HEK293 (cell line): ENCODE measurements around the gene PLEKHG2.

ENCODE experiments used
- CTCF ChIA-PET: fragments of 350-600 bp; formaldehyde crosslinking; extraction: SDS; loops from one replicate; lab custom pipeline; 2021; ENCODE audit warnings: antibody characterized with exemption; lab: Yijun Ruan, JAX
- POLR2A ChIA-PET: fragments of 300-600 bp; formaldehyde crosslinking; extraction: SDS; loops from one replicate; lab custom pipeline; 2020; ENCODE audit warnings: antibody characterized with exemption, inconsistent platforms; lab: Yijun Ruan, JAX
- H3K27ac ChIP-seq: fragments of 200-500 bp; sonication (Bioruptor generic); 2 replicates; pipeline ENCODE4 v1.5.1; 2014; ENCODE audit warnings: low read depth, low read length, control low read depth, inconsistent platforms; ENCODE audit errors: extremely low read depth
- H3K36me3 ChIP-seq, 2 experiments: fragments of 200-500 bp in 1 of 2; sonication (Bioruptor generic) in 1 of 2; 1 replicate in 1 of 2; 2 replicates in 1 of 2; pipeline ENCODE4 v1.5.1; 2014 to 2017; ENCODE audit warnings: inconsistent platforms in 2 of 2, low read length in 2 of 2; ENCODE audit not compliant: control insufficient read depth in 2 of 2, insufficient read depth in 1 of 2
- H3K4me1 ChIP-seq: fragments of 200-500 bp; sonication (Bioruptor generic); 2 replicates; pipeline ENCODE4 v1.5.1; 2014; ENCODE audit warnings: mild to moderate bottlenecking, low read length, inconsistent platforms; ENCODE audit not compliant: control insufficient read depth, insufficient read depth
- H3K4me3 ChIP-seq: 2 replicates; pipeline ENCODE4 v1.5.1; 2011; ENCODE audit warnings: low read depth, mild to moderate bottlenecking, control low read depth, low read length, moderate library complexity
- H3K9me3 ChIP-seq: fragments of 200-500 bp; sonication (Bioruptor generic); 2 replicates; pipeline ENCODE4 v1.5.1; 2014; ENCODE audit warnings: low read depth, low read length, inconsistent platforms; ENCODE audit not compliant: control insufficient read depth, insufficient read depth
- HOXD13 ChIP-seq: sonication (generic); formaldehyde crosslinking; IDR thresholded peaks from 2 replicates; pipeline ENCODE4 v1.8.0; 2022; ENCODE audit warnings: missing genetic modification reagents, borderline replicate concordance
- KLF9 ChIP-seq: fragments of 450-650 bp; formaldehyde crosslinking; IDR thresholded peaks from 2 replicates; pipeline ENCODE4 v1.5.1; 2016; ENCODE audit warnings: missing biosample characterization, missing genetic modification characterization, low read depth
- MEIS1 ChIP-seq: sonication (generic); formaldehyde crosslinking; IDR thresholded peaks from 2 replicates; pipeline ENCODE4 v1.8.1; 2022; ENCODE audit warnings: missing genetic modification reagents, mild to moderate bottlenecking, borderline replicate concordance
- SALL2 ChIP-seq: fragments of 450-650 bp; formaldehyde crosslinking; IDR thresholded peaks from 2 replicates; pipeline ENCODE4 v1.5.0; 2017; ENCODE audit warnings: missing biosample characterization, mild to moderate bottlenecking, missing genetic modification characterization, borderline replicate concordance
- SP2 ChIP-seq: fragments of 450-650 bp; formaldehyde crosslinking; IDR thresholded peaks from 2 replicates; pipeline ENCODE4 v1.5.1; 2016; ENCODE audit warnings: missing biosample characterization, missing genetic modification characterization
- YY2 ChIP-seq: fragments of 450-650 bp; formaldehyde crosslinking; IDR thresholded peaks from 2 replicates; pipeline ENCODE4 v1.5.1; 2016; ENCODE audit warnings: missing biosample characterization, missing genetic modification characterization
- ZBTB21 ChIP-seq: fragments of 450-650 bp; formaldehyde crosslinking; IDR thresholded peaks from 2 replicates; pipeline ENCODE4 v1.5.1; 2017; ENCODE audit warnings: missing biosample characterization, missing genetic modification characterization
- ZBTB26 ChIP-seq: fragments of 450-650 bp; formaldehyde crosslinking; optimal IDR thresholded peaks from 2 replicates; pipeline ENCODE3; 2016; ENCODE audit warnings: missing biosample characterization, mild to moderate bottlenecking, missing genetic modification characterization
- ZNF121 ChIP-seq: fragments of 450-650 bp; formaldehyde crosslinking; IDR thresholded peaks from 2 replicates; pipeline ENCODE4 v1.5.1; 2016; ENCODE audit warnings: missing biosample characterization, missing genetic modification characterization
- ZNF133 ChIP-seq: fragments of 450-650 bp; formaldehyde crosslinking; IDR thresholded peaks from 2 replicates; pipeline ENCODE4 v1.5.1; 2016; ENCODE audit warnings: missing biosample characterization, missing genetic modification characterization
- ZNF16 ChIP-seq: fragments of 450-650 bp; formaldehyde crosslinking; IDR thresholded peaks from 2 replicates; pipeline ENCODE4 v1.5.1; 2016; ENCODE audit warnings: low read depth, missing biosample characterization, missing genetic modification characterization
- ZNF416 ChIP-seq: fragments of 450-650 bp; formaldehyde crosslinking; IDR thresholded peaks from 2 replicates; pipeline ENCODE4 v1.5.1; 2016; ENCODE audit warnings: missing biosample characterization, missing genetic modification characterization
- ZNF501 ChIP-seq: fragments of 450-650 bp; formaldehyde crosslinking; IDR thresholded peaks from 2 replicates; pipeline ENCODE4 v1.5.1; 2016; ENCODE audit warnings: missing biosample characterization, missing genetic modification characterization
- ZNF530 ChIP-seq: fragments of 450-650 bp; formaldehyde crosslinking; IDR thresholded peaks from 2 replicates; pipeline ENCODE4 v1.5.1; 2016; ENCODE audit warnings: low read depth, missing biosample characterization, missing genetic modification characterization
- ZNF558 ChIP-seq: fragments of 450-650 bp; formaldehyde crosslinking; IDR thresholded peaks from 2 replicates; pipeline ENCODE4 v1.5.1; 2016; ENCODE audit warnings: missing biosample characterization, missing genetic modification characterization
- ZNF585B ChIP-seq: fragments of 450-650 bp; formaldehyde crosslinking; IDR thresholded peaks from 2 replicates; pipeline ENCODE4 v1.5.1; 2016; ENCODE audit warnings: missing biosample characterization, missing genetic modification characterization
- ZNF610 ChIP-seq: fragments of 450-650 bp; formaldehyde crosslinking; IDR thresholded peaks from 2 replicates; pipeline ENCODE4 v1.5.1; 2016; ENCODE audit warnings: missing biosample characterization, missing genetic modification characterization, borderline replicate concordance
- ZNF707 ChIP-seq: fragments of 450-650 bp; formaldehyde crosslinking; IDR thresholded peaks from 2 replicates; pipeline ENCODE4 v1.5.1; 2016; ENCODE audit warnings: missing biosample characterization, missing genetic modification characterization
- ZNF776 ChIP-seq: fragments of 450-650 bp; formaldehyde crosslinking; IDR thresholded peaks from 2 replicates; pipeline ENCODE4 v1.5.0; 2017; ENCODE audit warnings: missing biosample characterization, missing genetic modification characterization, borderline replicate concordance
- ZNF843 ChIP-seq: fragments of 450-650 bp; formaldehyde crosslinking; IDR thresholded peaks from 2 replicates; pipeline ENCODE4 v1.5.1; 2016; ENCODE audit warnings: missing biosample characterization, missing genetic modification characterization
- ZSCAN23 ChIP-seq: fragments of 450-650 bp; formaldehyde crosslinking; IDR thresholded peaks from 2 replicates; pipeline ENCODE4 v1.5.1; 2016; ENCODE audit warnings: missing biosample characterization, missing genetic modification characterization
- ZXDB ChIP-seq: fragments of 450-650 bp; formaldehyde crosslinking; IDR thresholded peaks from 2 replicates; pipeline ENCODE4 v1.5.1; 2016; ENCODE audit warnings: missing biosample characterization, missing genetic modification characterization
- TF ChIP-seq, protein P1 (sequence below): fragments of 450-650 bp; formaldehyde crosslinking; IDR thresholded peaks from 2 replicates; pipeline ENCODE4 v1.5.1; 2016; ENCODE audit warnings: missing biosample characterization, missing genetic modification characterization
- TF ChIP-seq, protein P2 (sequence below): fragments of 450-650 bp; formaldehyde crosslinking; IDR thresholded peaks from 2 replicates; pipeline ENCODE4 v1.5.1; 2017; ENCODE audit warnings: missing biosample characterization, missing genetic modification characterization
- TF ChIP-seq, protein P3 (sequence below): fragments of 450-650 bp; formaldehyde crosslinking; IDR thresholded peaks from 2 replicates; pipeline ENCODE4 v1.5.1; 2017; ENCODE audit warnings: missing biosample characterization, mild to moderate bottlenecking, missing genetic modification characterization, moderate library complexity
- TF ChIP-seq, protein P4 (sequence below): fragments of 450-650 bp; formaldehyde crosslinking; IDR thresholded peaks from 2 replicates; pipeline ENCODE4 v1.5.1; 2017; ENCODE audit warnings: missing biosample characterization, missing genetic modification characterization

The PLEKHG2 gene

GRCh38 chr19:39434123-39435076 lies 21.9 kb downstream of the PLEKHG2 start (continued):
- TF ChIP-seq HOXD13 (CRISPR knock-in tag) (no peak), ZSCAN23 (tag by site-specific recombination) (no peak)
- TF ChIP-seq, all 188 proteins: peak for 1

GRCh38 chr19:39435499-39436349 lies 23.3 kb downstream of the PLEKHG2 start, which contains the start of gene RPS16:
TSS of gene RPS16 (minus strand) at chr19:39435949. CDS start at chr19:39435895, 54 bp downstream.
- Histone ChIP-seq H3K4me3 (peak within 1 kb of the TSS; percentile 79), H3K27ac (peak within 1 kb of the TSS; percentile 100), H3K36me3 (peaks cover 32 to 43% of the 10 kb centered on the region in 2 experiments), H3K9me3 (no peaks in the 10 kb centered on the region), H3K4me1 (peaks cover 29% of the 10 kb centered on the region)
- ChIA-PET POLR2A (interaction anchor here (0.6 to 2.7 kb wide), 118 partner anchors 12 to 1343 kb away, joined by 3 to 255 read pairs (median 5); partner anchors contain the start of genes ACTN4, BLVRB, C19orf47 and COQ8B), CTCF (interaction anchor here (0.6 to 2.0 kb wide), 18 partner anchors 16 to 505 kb away, joined by 3 to 19 read pairs (median 4); partner anchors contain the start of genes DLL3, EID2, EID2B and MRPS12)
- TF ChIP-seq ZNF530 (no peak), ZXDB (peak; percentile 100), ZNF843 (peak; percentile 73), ZNF416 (tag by site-specific recombination) (no peak; the same call in 1 of the 2 replicates), ZNF121 (peak; percentile 59), ZNF585B (tag by site-specific recombination) (no peak), ZNF501 (peak; percentile 99), ZBTB26 (tag by site-specific recombination) (peak; percentile 70), SALL2 (tag by site-specific recombination) (no peak), ZNF610 (no peak), YY2 (tag by site-specific recombination) (peak; percentile 79), MEIS1 (CRISPR knock-in tag) (no peak), ZNF558 (no peak), ZBTB21 (tag by site-specific recombination) (peak; percentile 52), SP2 (tag by site-specific recombination) (peak; percentile 99), ZNF776 (no peak), ZNF16 (tag by site-specific recombination) (peak; percentile 50; the same call in 1 of the 2 replicates), ZNF707 (tag by site-specific recombination) (no peak), KLF9 (tag by site-specific recombination) (peak; percentile 97), ZNF133 (tag by site-specific recombination) (no peak)
- TF ChIP-seq, protein P1, sequence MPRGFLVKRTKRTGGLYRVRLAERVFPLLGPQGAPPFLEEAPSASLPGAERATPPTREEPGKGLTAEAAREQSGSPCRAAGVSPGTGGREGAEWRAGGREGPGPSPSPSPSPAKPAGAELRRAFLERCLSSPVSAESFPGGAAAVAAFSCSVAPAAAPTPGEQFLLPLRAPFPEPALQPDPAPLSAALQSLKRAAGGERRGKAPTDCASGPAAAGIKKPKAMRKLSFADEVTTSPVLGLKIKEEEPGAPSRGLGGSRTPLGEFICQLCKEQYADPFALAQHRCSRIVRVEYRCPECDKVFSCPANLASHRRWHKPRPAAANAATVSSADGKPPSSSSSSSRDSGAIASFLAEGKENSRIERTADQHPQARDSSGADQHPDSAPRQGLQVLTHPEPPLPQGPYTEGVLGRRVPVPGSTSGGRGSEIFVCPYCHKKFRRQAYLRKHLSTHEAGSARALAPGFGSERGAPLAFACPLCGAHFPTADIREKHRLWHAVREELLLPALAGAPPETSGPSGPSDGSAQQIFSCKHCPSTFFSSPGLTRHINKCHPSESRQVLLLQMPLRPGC (tag by site-specific recombination): peak; percentile 23; the same call in 1 of the 2 replicates
- TF ChIP-seq, protein P2, sequence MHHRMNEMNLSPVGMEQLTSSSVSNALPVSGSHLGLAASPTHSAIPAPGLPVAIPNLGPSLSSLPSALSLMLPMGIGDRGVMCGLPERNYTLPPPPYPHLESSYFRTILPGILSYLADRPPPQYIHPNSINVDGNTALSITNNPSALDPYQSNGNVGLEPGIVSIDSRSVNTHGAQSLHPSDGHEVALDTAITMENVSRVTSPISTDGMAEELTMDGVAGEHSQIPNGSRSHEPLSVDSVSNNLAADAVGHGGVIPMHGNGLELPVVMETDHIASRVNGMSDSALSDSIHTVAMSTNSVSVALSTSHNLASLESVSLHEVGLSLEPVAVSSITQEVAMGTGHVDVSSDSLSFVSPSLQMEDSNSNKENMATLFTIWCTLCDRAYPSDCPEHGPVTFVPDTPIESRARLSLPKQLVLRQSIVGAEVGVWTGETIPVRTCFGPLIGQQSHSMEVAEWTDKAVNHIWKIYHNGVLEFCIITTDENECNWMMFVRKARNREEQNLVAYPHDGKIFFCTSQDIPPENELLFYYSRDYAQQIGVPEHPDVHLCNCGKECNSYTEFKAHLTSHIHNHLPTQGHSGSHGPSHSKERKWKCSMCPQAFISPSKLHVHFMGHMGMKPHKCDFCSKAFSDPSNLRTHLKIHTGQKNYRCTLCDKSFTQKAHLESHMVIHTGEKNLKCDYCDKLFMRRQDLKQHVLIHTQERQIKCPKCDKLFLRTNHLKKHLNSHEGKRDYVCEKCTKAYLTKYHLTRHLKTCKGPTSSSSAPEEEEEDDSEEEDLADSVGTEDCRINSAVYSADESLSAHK (tag by site-specific recombination): peak; percentile 30; the same call in 1 of the 2 replicates
- TF ChIP-seq, protein P3, sequence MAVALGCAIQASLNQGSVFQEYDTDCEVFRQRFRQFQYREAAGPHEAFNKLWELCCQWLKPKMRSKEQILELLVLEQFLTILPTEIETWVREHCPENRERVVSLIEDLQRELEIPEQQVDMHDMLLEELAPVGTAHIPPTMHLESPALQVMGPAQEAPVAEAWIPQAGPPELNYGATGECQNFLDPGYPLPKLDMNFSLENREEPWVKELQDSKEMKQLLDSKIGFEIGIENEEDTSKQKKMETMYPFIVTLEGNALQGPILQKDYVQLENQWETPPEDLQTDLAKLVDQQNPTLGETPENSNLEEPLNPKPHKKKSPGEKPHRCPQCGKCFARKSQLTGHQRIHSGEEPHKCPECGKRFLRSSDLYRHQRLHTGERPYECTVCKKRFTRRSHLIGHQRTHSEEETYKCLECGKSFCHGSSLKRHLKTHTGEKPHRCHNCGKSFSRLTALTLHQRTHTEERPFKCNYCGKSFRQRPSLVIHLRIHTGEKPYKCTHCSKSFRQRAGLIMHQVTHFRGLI (tag by site-specific recombination): no peak
- TF ChIP-seq, protein P4, sequence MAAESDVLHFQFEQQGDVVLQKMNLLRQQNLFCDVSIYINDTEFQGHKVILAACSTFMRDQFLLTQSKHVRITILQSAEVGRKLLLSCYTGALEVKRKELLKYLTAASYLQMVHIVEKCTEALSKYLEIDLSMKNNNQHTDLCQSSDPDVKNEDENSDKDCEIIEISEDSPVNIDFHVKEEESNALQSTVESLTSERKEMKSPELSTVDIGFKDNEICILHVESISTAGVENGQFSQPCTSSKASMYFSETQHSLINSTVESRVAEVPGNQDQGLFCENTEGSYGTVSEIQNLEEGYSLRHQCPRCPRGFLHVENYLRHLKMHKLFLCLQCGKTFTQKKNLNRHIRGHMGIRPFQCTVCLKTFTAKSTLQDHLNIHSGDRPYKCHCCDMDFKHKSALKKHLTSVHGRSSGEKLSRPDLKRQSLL (tag by site-specific recombination): peak; percentile 87
